ENCODE results near the gene ARMC3. TPM values are rescaled to one million over a fixed set of nuclear protein-coding genes. Genes with fewer than 3 reads are reported as not detected.

Gene ARMC3
- total and polyA plus RNA-seq, 12 donors = 0.17 TPM; not detected in 11

DNA sequence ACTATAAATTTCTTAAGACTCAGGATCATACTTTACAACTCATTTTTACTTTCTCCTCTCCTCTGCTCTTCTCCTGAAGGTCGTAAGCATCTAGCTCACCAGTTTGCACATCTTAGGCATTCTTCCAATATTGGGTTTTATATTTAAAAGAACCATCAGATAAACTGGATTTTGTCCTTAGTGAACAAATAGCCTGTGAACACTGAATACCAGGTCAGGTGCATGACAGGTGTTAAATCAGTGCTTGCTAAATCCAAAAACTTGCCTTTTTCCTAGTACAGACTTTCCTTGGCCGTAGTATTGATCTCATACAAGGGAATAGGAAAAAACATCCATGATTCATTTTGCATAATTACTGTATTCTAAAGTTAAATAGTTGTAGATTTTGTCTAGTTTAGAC is 53.0 kb downstream of the ARMC3 start:
- no peaks in the 10 kb centered on the region for H3K9me3 ChIP-seq (replicated peaks in 1 of 3)
- H3K4me3 ChIP-seq = no peak overlapping the region
- intact Hi-C loops (cut with DNase I) = loop anchor here (10.0 kb wide), 3 partner anchors 266 to 546 kb away; partner anchors contain the start of gene PIP4K2A (in 1 of the 2)
- no peaks in the 10 kb centered on the region for H3K27me3 ChIP-seq
- no peaks in the 10 kb centered on the region for H3K4me1 ChIP-seq (replicated peaks in 1 of 2)
- H3K36me3 ChIP-seq (replicated peaks in 1 of 2) = no peaks in the 10 kb centered on the region
- H3K27ac ChIP-seq = no peak overlapping the region
- no peak for DNase-seq
- TF ChIP-seq POLR2A (IDR thresholded peaks at IDR 0.05) = no peak
- TF ChIP-seq, protein P1, sequence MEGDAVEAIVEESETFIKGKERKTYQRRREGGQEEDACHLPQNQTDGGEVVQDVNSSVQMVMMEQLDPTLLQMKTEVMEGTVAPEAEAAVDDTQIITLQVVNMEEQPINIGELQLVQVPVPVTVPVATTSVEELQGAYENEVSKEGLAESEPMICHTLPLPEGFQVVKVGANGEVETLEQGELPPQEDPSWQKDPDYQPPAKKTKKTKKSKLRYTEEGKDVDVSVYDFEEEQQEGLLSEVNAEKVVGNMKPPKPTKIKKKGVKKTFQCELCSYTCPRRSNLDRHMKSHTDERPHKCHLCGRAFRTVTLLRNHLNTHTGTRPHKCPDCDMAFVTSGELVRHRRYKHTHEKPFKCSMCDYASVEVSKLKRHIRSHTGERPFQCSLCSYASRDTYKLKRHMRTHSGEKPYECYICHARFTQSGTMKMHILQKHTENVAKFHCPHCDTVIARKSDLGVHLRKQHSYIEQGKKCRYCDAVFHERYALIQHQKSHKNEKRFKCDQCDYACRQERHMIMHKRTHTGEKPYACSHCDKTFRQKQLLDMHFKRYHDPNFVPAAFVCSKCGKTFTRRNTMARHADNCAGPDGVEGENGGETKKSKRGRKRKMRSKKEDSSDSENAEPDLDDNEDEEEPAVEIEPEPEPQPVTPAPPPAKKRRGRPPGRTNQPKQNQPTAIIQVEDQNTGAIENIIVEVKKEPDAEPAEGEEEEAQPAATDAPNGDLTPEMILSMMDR (IDR thresholded peaks at IDR 0.05) = no peak
- 75 to 93% (median 84%) methylated on average over 2 of the region's 2 CpGs for WGBS, 4 donors

DNA sequence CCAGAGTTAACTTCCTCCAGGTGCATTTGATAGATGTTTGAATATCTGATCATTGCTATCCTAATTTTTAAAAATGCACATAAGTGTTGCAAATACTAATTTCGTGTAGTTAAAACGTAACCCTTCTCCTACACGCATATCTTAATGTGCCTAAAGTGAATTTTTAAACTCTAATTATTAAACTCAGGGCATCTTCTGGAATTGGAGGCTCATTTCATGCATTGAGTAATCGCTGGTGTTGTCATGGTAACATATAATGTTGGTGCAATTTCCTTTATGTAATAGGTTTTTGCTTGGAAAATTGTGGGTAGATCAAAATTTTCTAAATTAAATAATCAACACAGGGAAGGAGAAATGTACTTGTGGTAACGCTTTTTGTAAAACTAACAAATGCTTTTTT is 56.2 kb downstream of the ARMC3 start:
- no peak overlapping the region for H3K4me3 ChIP-seq
- no peaks in the 10 kb centered on the region for H3K9me3 ChIP-seq (replicated peaks in 1 of 3)
- 55 to 84% (median 75%) methylated on average over 5 of the region's 5 CpGs for WGBS, 4 donors
- no peak for DNase-seq
- no peaks in the 10 kb centered on the region for H3K36me3 ChIP-seq (replicated peaks in 1 of 2)
- H3K27me3 ChIP-seq = no peaks in the 10 kb centered on the region
- peaks cover 0 to 3% of the 10 kb centered on the region in 2 donors for H3K4me1 ChIP-seq (replicated peaks in 1 of 2)
- intact Hi-C loops (cut with DNase I) = loop anchor here (10.0 kb wide), 3 partner anchors 269 to 549 kb away; partner anchors contain the start of gene PIP4K2A (in 1 of the 2)
- no peak overlapping the region for H3K27ac ChIP-seq
- TF ChIP-seq POLR2A (IDR thresholded peaks at IDR 0.05) = no peak
- TF ChIP-seq, protein P1 (IDR thresholded peaks at IDR 0.05) = no peak

DNA sequence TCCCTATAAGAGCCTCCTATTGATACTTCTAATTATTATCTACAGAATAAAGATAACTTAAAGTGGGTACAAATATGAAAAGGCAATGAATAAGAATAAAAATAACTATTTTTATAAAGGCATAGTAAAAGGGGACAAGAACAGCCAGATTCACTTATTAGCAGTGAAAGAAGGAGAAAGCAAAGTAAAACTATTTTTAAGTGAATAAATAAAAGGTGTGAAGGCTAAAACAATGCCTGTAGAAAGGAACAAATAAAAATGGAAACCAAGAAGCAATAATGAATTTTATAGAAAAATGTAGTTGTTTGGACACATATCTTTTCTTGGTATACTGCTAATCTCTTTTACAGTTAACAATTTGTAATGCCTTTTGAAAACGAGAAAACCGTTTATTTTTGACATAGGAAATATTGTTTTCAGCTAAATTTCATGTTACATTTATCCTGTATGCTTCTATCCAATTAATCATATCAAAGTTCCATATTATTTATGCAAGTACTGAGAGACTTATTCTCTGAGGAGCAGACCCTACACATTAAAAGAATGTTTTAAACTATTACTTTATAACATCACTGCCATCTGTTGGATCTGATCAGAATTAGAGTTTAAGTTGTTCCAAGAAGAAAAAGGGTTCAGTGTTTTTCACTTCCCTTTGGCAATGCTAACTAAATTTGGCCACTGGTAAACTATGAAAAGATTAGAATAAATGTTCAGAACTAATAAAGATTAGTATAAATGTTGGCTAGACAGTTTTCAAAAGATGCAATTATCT is 59.1 kb downstream of the ARMC3 start:
- H3K36me3 ChIP-seq (replicated peaks in 1 of 2) = no peaks in the 10 kb centered on the region
- DNase-seq = no peak
- H3K27me3 ChIP-seq = no peaks in the 10 kb centered on the region
- H3K9me3 ChIP-seq (replicated peaks in 1 of 3) = no peaks in the 10 kb centered on the region
- H3K4me3 ChIP-seq = no peak overlapping the region
- intact Hi-C loops (cut with DNase I) = loop anchor here (5.0 to 10.0 kb wide), 4 partner anchors 272 to 975 kb away; partner anchors contain the start of gene PIP4K2A (in 1 of the 2)
- TF ChIP-seq POLR2A (IDR thresholded peaks at IDR 0.05) = no peak
- TF ChIP-seq, protein P1 (IDR thresholded peaks at IDR 0.05) = peak in 5 of 6 experiments; percentile 11 to 55 (median 43)
- H3K27ac ChIP-seq = no peak overlapping the region
- WGBS, 4 donors = 32 to 37% (median 35%) methylated on average over 2 of the region's 2 CpGs
- H3K4me1 ChIP-seq (replicated peaks in 1 of 2) = peaks cover 0 to 3% of the 10 kb centered on the region in 2 donors

DNA sequence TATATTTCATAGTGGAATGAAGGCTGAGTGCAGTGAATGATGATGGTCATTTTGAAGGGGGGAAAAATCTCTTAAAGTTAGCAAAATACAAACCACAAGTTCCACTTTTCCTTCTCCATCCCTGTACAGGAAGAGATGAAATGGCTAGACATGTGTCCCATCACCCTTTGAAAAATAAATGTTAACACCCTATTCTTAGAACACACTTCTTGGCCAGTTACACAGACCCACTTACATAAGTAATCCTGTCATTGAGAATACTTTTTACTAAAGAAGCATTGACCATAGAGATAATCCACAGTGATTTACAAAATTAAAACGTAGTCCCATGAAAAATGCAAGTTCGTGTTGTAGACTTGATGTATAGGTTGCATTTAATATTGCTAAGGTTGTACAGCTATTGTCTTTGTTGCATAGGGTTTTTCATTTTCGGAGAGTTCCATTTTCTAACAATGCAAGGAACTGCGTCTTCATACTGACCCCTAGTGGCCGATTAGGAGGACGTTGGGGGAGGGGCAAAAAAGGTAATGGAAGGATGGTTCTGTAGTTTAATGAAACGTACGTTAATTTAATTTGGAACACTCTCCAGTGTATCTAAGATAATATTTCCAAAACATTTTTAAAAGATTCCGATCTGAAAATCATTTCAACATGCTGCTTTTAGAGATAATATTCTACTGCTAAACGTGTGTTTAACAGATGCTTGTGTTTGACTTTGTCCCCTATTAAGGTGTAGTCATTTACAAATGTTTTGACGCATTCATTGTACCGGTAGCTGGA is 60.9 kb downstream of the ARMC3 start:
- TF ChIP-seq, protein P1 (IDR thresholded peaks at IDR 0.05) = peak; percentile 90 to 98 (median 92)
- TF ChIP-seq POLR2A (IDR thresholded peaks at IDR 0.05) = no peak
- Histone ChIP-seq H3K36me3 (replicated peaks in 1 of 2) (no peaks in the 10 kb centered on the region), H3K27ac (no peak overlapping the region), H3K9me3 (replicated peaks in 1 of 3) (no peaks in the 10 kb centered on the region), H3K4me1 (replicated peaks in 1 of 2) (peaks cover 0 to 3% of the 10 kb centered on the region in 2 donors), H3K27me3 (no peaks in the 10 kb centered on the region), H3K4me3 (no peak overlapping the region)
- intact Hi-C loops (cut with DNase I) = loop anchor here (5.0 to 10.0 kb wide), 4 partner anchors 274 to 976 kb away; partner anchors contain the start of gene PIP4K2A (in 1 of the 2)
- 4 to 6% (median 5%) methylated on average over 12 of the region's 12 CpGs for WGBS, 4 donors
- DNase-seq = peak; percentile 43 to 81 (median 56)

Measured in adrenal gland (tissue), 12 donors.